Activated naive CD4-positive, alpha-beta T cell treated with anti-CD3 and anti-CD28 coated beads, Interleukin-2, amount 10 ng/mL, durations not matched to agents 5 hours and 36 hours (primary cell): Measurements from ENCODE around the gene TRA2B. TPM values are rescaled to one million over a fixed set of nuclear protein-coding genes. Genes with fewer than 3 reads are reported as not detected.

Source experiments
- total RNA-seq, 2 experiments: library from RNA; stranded (reverse); gene quantifications; one replicate each; pipeline ENCODE4 v1.2.3, GENCODE V29; 2021

TRA2B gene
- 100 to 1,000 TPM; 204 to 208 TPM for total RNA-seq

DNA sequence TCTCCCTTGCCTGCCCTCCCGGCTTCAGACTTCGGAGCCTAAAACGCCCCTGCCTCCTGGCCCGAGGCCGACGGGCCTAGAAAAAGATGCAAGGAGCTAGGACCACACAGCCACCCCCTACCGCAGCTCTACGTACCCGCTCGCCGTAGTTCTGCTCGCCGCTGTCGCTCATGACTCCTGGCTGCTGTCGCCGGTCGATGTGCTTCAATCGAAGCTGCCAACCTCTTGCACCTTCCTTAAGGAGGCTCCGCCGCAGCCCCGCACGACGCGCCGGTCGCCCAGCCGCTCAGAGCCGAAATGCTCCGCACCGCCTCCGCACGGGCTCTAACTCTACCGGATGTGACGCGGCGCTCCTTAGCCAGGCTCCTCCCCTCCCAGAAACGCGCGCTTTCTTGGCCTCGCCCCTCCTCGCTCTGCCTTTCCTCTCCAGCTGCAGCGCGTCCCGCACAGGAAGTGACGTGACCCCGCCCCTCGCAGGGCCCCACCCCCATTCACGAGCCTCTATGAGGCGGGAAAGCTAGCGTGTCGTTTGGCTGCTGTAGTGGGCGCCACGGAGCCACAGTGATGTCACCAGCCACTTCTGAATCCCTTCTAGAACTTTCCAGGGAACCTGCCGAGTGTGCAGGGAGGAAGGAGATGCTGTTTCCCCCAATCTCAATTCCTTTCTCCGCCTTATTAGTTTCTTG, at the start of gene TRA2B:
Gene TRA2B (minus strand): TSS at position 326 of the 686 bp plus-strand sequence. CDS start 154 bp downstream, at position 172.

Other genes starting within 250 kb of the TRA2B start
- under 1 TPM; 0.20 to 0.24 TPM for gene IGF2BP2, start 113.0 kb downstream of the TRA2B start, total RNA-seq
- 1 to 10 TPM; 2.0 to 2.3 TPM for gene ETV5, start 171.1 kb upstream of the TRA2B start, total RNA-seq